Measurements from ENCODE around the gene GSTP1.
"Not testable (repeated sequence)": the region's sequence is repeated elsewhere in the genome, so short reads cannot be mapped to it uniquely, and the experiment has no call there.

Gene GSTP1

GRCh38 chr11:67558084-67558772 lies 25.4 kb upstream of the GSTP1 start:
- no peaks in the 10 kb centered on the region for H4K20me1 ChIP-seq (ENCODE audit: low read depth, low read length)
- no peak overlapping the region for H2AFZ ChIP-seq (ENCODE audit: low read depth, low read length, severe bottlenecking)
- H3K4me2 ChIP-seq (ENCODE audit: low read depth, low read length, poor library complexity, severe bottlenecking): no peak overlapping the region
- H3K27me3 ChIP-seq (ENCODE audit: low read length): no peaks in the 10 kb centered on the region
- H3K9me2 ChIP-seq (replicated peaks; ENCODE audit: insufficient read depth, low read length): no peaks in the 10 kb centered on the region
- no peaks in the 10 kb centered on the region for H3K9me3 ChIP-seq (ENCODE audit: insufficient read depth, low read length)
- H3F3A ChIP-seq (ENCODE audit: insufficient read depth): no peaks in the 10 kb centered on the region
- H3K79me2 ChIP-seq (ENCODE audit: insufficient read depth, low read length): no peaks in the 10 kb centered on the region
- H3K36me3 ChIP-seq (ENCODE audit: low read length): no peaks in the 10 kb centered on the region
- no peak overlapping the region for H3K4me3 ChIP-seq (ENCODE audit: insufficient read depth, low read length, poor library complexity, severe bottlenecking)
- no peak overlapping the region for H3K9ac ChIP-seq (ENCODE audit: low read length)
- TF ChIP-seq CTCF (IDR thresholded peaks at IDR 0.05; ENCODE audit: insufficient read depth, low read length, poor library complexity, severe bottlenecking) (no peak), EZH2phosphoT487 (conservative IDR thresholded peaks at IDR 0.05; ENCODE audit: low read length) (no peak)
- no peak overlapping the region for H3K27ac ChIP-seq (ENCODE audit: low read depth, low read length)

GRCh38 chr11:67561971-67562619 lies 21.5 kb upstream of the GSTP1 start:
- no peak overlapping the region for H3K4me2 ChIP-seq (ENCODE audit: low read depth, low read length, poor library complexity, severe bottlenecking)
- no peaks in the 10 kb centered on the region for H3K9me3 ChIP-seq (ENCODE audit: insufficient read depth, low read length)
- H3K36me3 ChIP-seq (ENCODE audit: low read length): no peaks in the 10 kb centered on the region
- H2AFZ ChIP-seq (ENCODE audit: low read depth, low read length, severe bottlenecking): no peak overlapping the region
- no peaks in the 10 kb centered on the region for H3K79me2 ChIP-seq (ENCODE audit: insufficient read depth, low read length)
- H4K20me1 ChIP-seq (ENCODE audit: low read depth, low read length): no peaks in the 10 kb centered on the region
- TF ChIP-seq CTCF (IDR thresholded peaks at IDR 0.05; ENCODE audit: insufficient read depth, low read length, poor library complexity, severe bottlenecking) (no peak), EZH2phosphoT487 (conservative IDR thresholded peaks at IDR 0.05; ENCODE audit: low read length) (no peak)
- H3K27me3 ChIP-seq (ENCODE audit: low read length): no peaks in the 10 kb centered on the region
- H3K9me2 ChIP-seq (replicated peaks; ENCODE audit: insufficient read depth, low read length): no peaks in the 10 kb centered on the region
- no peak overlapping the region for H3K27ac ChIP-seq (ENCODE audit: low read depth, low read length)
- no peak overlapping the region for H3K9ac ChIP-seq (ENCODE audit: low read length)
- H3K4me3 ChIP-seq (ENCODE audit: insufficient read depth, low read length, poor library complexity, severe bottlenecking): no peak overlapping the region
- H3F3A ChIP-seq (ENCODE audit: insufficient read depth): no peaks in the 10 kb centered on the region

- Histone ChIP-seq H3K27me3 (ENCODE audit: low read length) (no peaks in the 10 kb centered on the region), H3K9ac (ENCODE audit: low read length) (no peak overlapping the region), H3K9me3 (ENCODE audit: insufficient read depth, low read length) (no peaks in the 10 kb centered on the region), H3K27ac (ENCODE audit: low read depth, low read length) (no peak overlapping the region), H3K36me3 (ENCODE audit: low read length) (no peaks in the 10 kb centered on the region), H3F3A (ENCODE audit: insufficient read depth) (no peaks in the 10 kb centered on the region), H3K9me2 (replicated peaks; ENCODE audit: insufficient read depth, low read length) (no peaks in the 10 kb centered on the region), H4K20me1 (ENCODE audit: low read depth, low read length) (no peaks in the 10 kb centered on the region), H3K79me2 (ENCODE audit: insufficient read depth, low read length) (no peaks in the 10 kb centered on the region), H3K4me2 (ENCODE audit: low read depth, low read length, poor library complexity, severe bottlenecking) (no peak overlapping the region), H3K4me3 (ENCODE audit: insufficient read depth, low read length, poor library complexity, severe bottlenecking) (no peak overlapping the region), H2AFZ (ENCODE audit: low read depth, low read length, severe bottlenecking) (no peak overlapping the region)
- TF ChIP-seq EZH2phosphoT487 (conservative IDR thresholded peaks at IDR 0.05; ENCODE audit: low read length) (no peak), CTCF (IDR thresholded peaks at IDR 0.05; ENCODE audit: insufficient read depth, low read length, poor library complexity, severe bottlenecking) (no peak)
Observed at GRCh38 chr11:67562963-67563704, 20.5 kb upstream of the GSTP1 start.

GRCh38 chr11:67563705-67564114 lies 19.9 kb upstream of the GSTP1 start:
- H3K4me3 ChIP-seq (ENCODE audit: insufficient read depth, low read length, poor library complexity, severe bottlenecking); H2AFZ ChIP-seq (ENCODE audit: low read depth, low read length, severe bottlenecking): not testable (repeated sequence)

More at GRCh38 chr11:67563705-67564114, 19.9 kb upstream of the GSTP1 start:
- H3K27ac ChIP-seq (ENCODE audit: low read depth, low read length); H3K9me3 ChIP-seq (ENCODE audit: insufficient read depth, low read length); H3F3A ChIP-seq (ENCODE audit: insufficient read depth); H3K4me2 ChIP-seq (ENCODE audit: low read depth, low read length, poor library complexity, severe bottlenecking); H3K9me2 ChIP-seq (replicated peaks; ENCODE audit: insufficient read depth, low read length); H3K79me2 ChIP-seq (ENCODE audit: insufficient read depth, low read length); H3K9ac ChIP-seq (ENCODE audit: low read length); H3K27me3 ChIP-seq (ENCODE audit: low read length); H3K36me3 ChIP-seq (ENCODE audit: low read length); H4K20me1 ChIP-seq (ENCODE audit: low read depth, low read length): not testable (repeated sequence)

Data from SU-DHL-6 (cell line).